ENCODE measurements around the gene TMED4.

GRCh38 chr7:44565097-44565794, 16.8 kb downstream of the TMED4 start:
- TF ChIP-seq, protein P1, sequence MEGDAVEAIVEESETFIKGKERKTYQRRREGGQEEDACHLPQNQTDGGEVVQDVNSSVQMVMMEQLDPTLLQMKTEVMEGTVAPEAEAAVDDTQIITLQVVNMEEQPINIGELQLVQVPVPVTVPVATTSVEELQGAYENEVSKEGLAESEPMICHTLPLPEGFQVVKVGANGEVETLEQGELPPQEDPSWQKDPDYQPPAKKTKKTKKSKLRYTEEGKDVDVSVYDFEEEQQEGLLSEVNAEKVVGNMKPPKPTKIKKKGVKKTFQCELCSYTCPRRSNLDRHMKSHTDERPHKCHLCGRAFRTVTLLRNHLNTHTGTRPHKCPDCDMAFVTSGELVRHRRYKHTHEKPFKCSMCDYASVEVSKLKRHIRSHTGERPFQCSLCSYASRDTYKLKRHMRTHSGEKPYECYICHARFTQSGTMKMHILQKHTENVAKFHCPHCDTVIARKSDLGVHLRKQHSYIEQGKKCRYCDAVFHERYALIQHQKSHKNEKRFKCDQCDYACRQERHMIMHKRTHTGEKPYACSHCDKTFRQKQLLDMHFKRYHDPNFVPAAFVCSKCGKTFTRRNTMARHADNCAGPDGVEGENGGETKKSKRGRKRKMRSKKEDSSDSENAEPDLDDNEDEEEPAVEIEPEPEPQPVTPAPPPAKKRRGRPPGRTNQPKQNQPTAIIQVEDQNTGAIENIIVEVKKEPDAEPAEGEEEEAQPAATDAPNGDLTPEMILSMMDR (optimal IDR thresholded peaks at IDR 0.05 in 1 of 3, IDR thresholded peaks at IDR 0.05 in 1 of 3, conservative IDR thresholded peaks at IDR 0.05 in 1 of 3; ENCODE audit: extremely low read depth in 1 of 3, insufficient read depth in 2 of 3, low read length in 3 of 3) = peak; percentile 97 to 99 (median 98)
- no peak for TF ChIP-seq EZH2 (IDR thresholded peaks at IDR 0.05; ENCODE audit: low read length)

Data from keratinocyte (primary cell).